Measurements from ENCODE around the gene CADPS2.
"Not testable (repeated sequence)": the region's sequence is repeated elsewhere in the genome, so short reads cannot be mapped to it uniquely, and the experiment has no call there.

CADPS2 gene

GRCh38 chr7:122845286-122845685 lies 41.0 kb downstream of the CADPS2 start:
- TF ChIP-seq, protein P1, sequence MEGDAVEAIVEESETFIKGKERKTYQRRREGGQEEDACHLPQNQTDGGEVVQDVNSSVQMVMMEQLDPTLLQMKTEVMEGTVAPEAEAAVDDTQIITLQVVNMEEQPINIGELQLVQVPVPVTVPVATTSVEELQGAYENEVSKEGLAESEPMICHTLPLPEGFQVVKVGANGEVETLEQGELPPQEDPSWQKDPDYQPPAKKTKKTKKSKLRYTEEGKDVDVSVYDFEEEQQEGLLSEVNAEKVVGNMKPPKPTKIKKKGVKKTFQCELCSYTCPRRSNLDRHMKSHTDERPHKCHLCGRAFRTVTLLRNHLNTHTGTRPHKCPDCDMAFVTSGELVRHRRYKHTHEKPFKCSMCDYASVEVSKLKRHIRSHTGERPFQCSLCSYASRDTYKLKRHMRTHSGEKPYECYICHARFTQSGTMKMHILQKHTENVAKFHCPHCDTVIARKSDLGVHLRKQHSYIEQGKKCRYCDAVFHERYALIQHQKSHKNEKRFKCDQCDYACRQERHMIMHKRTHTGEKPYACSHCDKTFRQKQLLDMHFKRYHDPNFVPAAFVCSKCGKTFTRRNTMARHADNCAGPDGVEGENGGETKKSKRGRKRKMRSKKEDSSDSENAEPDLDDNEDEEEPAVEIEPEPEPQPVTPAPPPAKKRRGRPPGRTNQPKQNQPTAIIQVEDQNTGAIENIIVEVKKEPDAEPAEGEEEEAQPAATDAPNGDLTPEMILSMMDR (IDR thresholded peaks at IDR 0.05) = no peak
- Histone ChIP-seq H3K27me3 (no peaks in the 10 kb centered on the region), H3K36me3 (no peaks in the 10 kb centered on the region), H3K9me3 (no peaks in the 10 kb centered on the region), H3K4me3 (ENCODE audit: low read depth in 1 of 2, low read length in 1 of 2) (no peak overlapping the region), H3K27ac (no peak overlapping the region), H3K4me1 (ENCODE audit: control insufficient read depth in 1 of 2, insufficient read depth in 1 of 2, low read depth in 1 of 2, low read length in 1 of 2) (no peaks in the 10 kb centered on the region)

DNA sequence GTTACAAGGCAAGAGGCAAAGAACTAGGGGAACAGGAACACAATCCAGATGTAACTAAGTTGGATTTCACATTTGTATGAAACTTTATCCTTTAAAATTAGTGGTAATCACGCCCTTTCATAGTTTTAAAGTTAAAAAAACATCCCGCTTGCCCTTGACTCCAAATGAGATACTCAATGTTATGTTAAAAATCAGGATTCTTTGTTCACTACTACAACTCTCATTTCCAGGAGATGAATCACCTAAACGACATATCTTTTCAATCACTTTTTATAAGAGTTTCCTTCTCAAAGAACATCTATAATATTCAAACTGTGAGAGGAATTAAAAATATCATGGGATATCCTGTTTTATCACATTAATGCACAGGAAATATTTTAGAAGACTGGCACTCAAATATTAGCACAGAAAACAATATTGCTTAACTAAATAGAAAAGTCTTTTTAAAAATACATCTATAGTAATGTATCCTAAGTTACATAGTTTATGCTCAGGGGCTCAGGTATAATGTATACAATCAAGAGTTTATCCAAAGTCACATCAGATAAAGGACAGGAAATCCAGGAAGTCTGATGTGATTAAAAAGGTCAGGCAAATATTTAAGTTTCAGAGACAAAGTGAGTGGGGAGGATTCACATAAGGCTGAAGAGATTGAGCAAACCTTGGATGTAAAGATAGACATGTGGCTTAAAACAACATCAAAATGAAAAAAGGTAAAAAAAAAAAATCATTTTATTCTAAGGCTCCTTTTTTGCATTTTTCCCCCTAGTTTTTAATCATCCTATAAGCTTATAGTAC lies 41.9 kb downstream of the CADPS2 start:
- no peaks in the 10 kb centered on the region for H3K9me3 ChIP-seq
- H3K36me3 ChIP-seq = no peaks in the 10 kb centered on the region
- H3K4me1 ChIP-seq (ENCODE audit: control insufficient read depth in 1 of 2, insufficient read depth in 1 of 2, low read depth in 1 of 2, low read length in 1 of 2) = no peaks in the 10 kb centered on the region
- no peak overlapping the region for H3K27ac ChIP-seq
- no peaks in the 10 kb centered on the region for H3K27me3 ChIP-seq
- H3K4me3 ChIP-seq (ENCODE audit: low read depth in 1 of 2, low read length in 1 of 2) = no peak overlapping the region
- TF ChIP-seq, protein P1 (IDR thresholded peaks at IDR 0.05) = no peak

DNA sequence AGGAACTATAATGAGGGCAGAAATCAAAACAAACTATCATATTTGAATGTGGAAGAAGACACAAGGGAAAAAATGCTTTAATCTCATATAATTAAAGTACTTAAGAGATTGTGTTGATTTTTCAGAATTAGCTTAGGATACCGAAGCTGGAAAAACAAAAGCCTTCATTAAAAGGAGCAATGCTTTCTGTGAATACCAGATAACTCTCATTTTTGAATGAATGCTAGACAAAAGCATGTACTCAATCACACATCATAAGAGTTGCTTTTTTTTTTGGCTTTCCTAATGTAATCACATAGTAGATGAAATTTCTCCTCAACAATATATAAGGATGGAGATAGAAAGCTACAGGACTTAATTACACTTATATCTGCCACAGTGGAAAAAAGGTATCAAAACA lies 43.3 kb downstream of the CADPS2 start:
- TF ChIP-seq, protein P1 (IDR thresholded peaks at IDR 0.05) = no peak
- Histone ChIP-seq H3K9me3 (no peaks in the 10 kb centered on the region), H3K4me3 (ENCODE audit: low read depth in 1 of 2, low read length in 1 of 2) (no peak overlapping the region)

GRCh38 chr7:122836286-122836685 lies 50.0 kb downstream of the CADPS2 start:
- H3K4me1 ChIP-seq (ENCODE audit: control insufficient read depth in 1 of 2, insufficient read depth in 1 of 2, low read depth in 1 of 2, low read length in 1 of 2); H3K9me3 ChIP-seq; H3K27me3 ChIP-seq; H3K4me3 ChIP-seq (ENCODE audit: low read depth in 1 of 2, low read length in 1 of 2); H3K36me3 ChIP-seq; H3K27ac ChIP-seq: not testable (repeated sequence)

More for the DNA sequence above, 43.3 kb downstream of the CADPS2 start:
- Histone ChIP-seq H3K27ac (no peak overlapping the region), H3K36me3 (no peaks in the 10 kb centered on the region), H3K27me3 (no peaks in the 10 kb centered on the region), H3K4me1 (ENCODE audit: control insufficient read depth in 1 of 2, insufficient read depth in 1 of 2, low read depth in 1 of 2, low read length in 1 of 2) (no peaks in the 10 kb centered on the region)

DNA sequence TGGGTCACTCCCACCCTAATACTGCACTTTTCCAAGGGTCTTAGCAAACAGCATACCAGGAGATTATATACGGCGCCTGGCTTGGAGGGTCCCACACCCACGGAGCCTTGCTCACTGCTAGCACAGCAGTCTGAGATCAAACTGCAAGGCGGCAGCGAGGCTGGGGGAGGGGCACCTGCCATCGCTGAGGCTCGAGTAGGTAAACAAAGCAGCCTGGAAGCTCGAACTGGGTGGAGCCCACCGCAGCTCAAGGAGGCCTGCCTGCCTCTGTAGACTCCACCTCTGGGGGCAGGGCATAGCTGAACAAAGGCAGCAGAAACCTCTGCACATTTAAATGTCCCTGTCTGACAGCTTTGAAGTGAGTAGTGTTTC lies 51.7 kb downstream of the CADPS2 start:
- not testable (repeated sequence) for H3K36me3 ChIP-seq; H3K4me1 ChIP-seq (ENCODE audit: control insufficient read depth in 1 of 2, insufficient read depth in 1 of 2, low read depth in 1 of 2, low read length in 1 of 2); H3K27ac ChIP-seq; H3K9me3 ChIP-seq; H3K4me3 ChIP-seq (ENCODE audit: low read depth in 1 of 2, low read length in 1 of 2); H3K27me3 ChIP-seq

DNA sequence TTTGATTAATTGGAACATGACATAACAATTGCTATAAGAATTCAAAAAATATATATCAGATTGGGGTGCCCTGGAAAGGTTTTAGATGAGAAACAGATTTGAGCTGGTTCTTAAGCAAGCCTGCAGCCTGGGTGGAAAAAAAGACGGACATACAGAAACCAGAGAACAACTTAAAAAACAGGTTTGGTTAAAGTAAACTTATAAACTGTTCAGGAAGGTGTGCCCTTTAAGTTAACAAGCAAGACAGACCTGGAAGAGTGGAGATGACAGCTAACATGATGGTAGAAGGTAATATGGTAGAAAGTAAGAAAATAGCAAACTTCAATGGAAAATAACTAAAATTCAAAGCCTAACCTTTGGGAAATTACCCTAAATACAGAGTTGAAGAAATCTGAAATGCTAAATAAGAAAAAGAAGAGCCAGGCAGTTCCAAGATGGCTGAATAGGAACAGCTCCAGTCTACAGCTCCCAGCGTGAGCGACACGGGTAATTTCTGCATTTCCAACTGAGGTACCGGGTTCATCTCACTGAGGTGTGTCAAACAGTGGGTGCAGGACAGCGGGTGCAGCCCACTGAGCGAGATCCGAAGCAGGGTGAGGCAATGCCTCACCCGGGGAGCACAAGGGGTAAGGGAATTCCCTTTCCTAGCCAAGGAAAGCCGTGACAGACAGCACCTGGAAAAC lies 52.2 kb downstream of the CADPS2 start:
- H3K27ac ChIP-seq = no peak overlapping the region
- no peaks in the 10 kb centered on the region for H3K4me1 ChIP-seq (ENCODE audit: control insufficient read depth in 1 of 2, insufficient read depth in 1 of 2, low read depth in 1 of 2, low read length in 1 of 2)
- TF ChIP-seq, protein P1 (IDR thresholded peaks at IDR 0.05) = no peak
- no peaks in the 10 kb centered on the region for H3K27me3 ChIP-seq
- H3K4me3 ChIP-seq (ENCODE audit: low read depth in 1 of 2, low read length in 1 of 2) = no peak overlapping the region
- H3K9me3 ChIP-seq = no peaks in the 10 kb centered on the region
- H3K36me3 ChIP-seq = no peaks in the 10 kb centered on the region
